ENCODE data around the gene RCAN3.
"Not testable (repeated sequence)": the region's sequence is repeated elsewhere in the genome, so short reads cannot be mapped to it uniquely, and the experiment has no call there.

The RCAN3 gene

GRCh38 chr1:24486331-24487065 is 16.1 kb upstream of the RCAN3 start:
- DNase-seq (ENCODE audit: low spot score) = no peak

- DNase-seq (ENCODE audit: low spot score) = no peak
Measured at GRCh38 chr1:24487455-24487854, 15.2 kb upstream of the RCAN3 start.

- DNase-seq (ENCODE audit: low spot score) = not testable (repeated sequence)
Measured at GRCh38 chr1:24488159-24488558, 14.5 kb upstream of the RCAN3 start.

- DNase-seq (ENCODE audit: low spot score) = no peak
Measured at GRCh38 chr1:24489674-24490073, 13.0 kb upstream of the RCAN3 start.

- no peak for DNase-seq (ENCODE audit: low spot score)
Measured at GRCh38 chr1:24490101-24490781, 12.4 kb upstream of the RCAN3 start.

GRCh38 chr1:24491577-24492360 is 10.9 kb upstream of the RCAN3 start:
- no peak for DNase-seq (ENCODE audit: low spot score)

- DNase-seq (ENCODE audit: low spot score) = not testable (repeated sequence)
Measured at GRCh38 chr1:24492935-24493334, 9.7 kb upstream of the RCAN3 start.

- no peak for DNase-seq (ENCODE audit: low spot score)
Measured at GRCh38 chr1:24493785-24494184, 8.9 kb upstream of the RCAN3 start.

GRCh38 chr1:24498589-24498988 is 4.0 kb upstream of the RCAN3 start:
- no peak for DNase-seq (ENCODE audit: low spot score)

- DNase-seq (ENCODE audit: low spot score) = no peak
Measured at GRCh38 chr1:24500448-24501048, 2.1 kb upstream of the RCAN3 start.

GRCh38 chr1:24501371-24502064 is 1.1 kb upstream of the RCAN3 start:
- DNase-seq (ENCODE audit: low spot score) = no peak

GRCh38 chr1:24502065-24502708 is 449 bp upstream of the RCAN3 start:
- DNase-seq (ENCODE audit: low spot score) = peak; percentile 69

- peak; percentile 34 for DNase-seq (ENCODE audit: low spot score)
Measured at GRCh38 chr1:24503059-24503751, 569 bp downstream of the RCAN3 start.

- DNase-seq (ENCODE audit: low spot score) = no peak
Measured at GRCh38 chr1:24503870-24504523, 1.4 kb downstream of the RCAN3 start.

- DNase-seq (ENCODE audit: low spot score) = no peak
Measured at GRCh38 chr1:24504560-24504959, 1.9 kb downstream of the RCAN3 start.

GRCh38 chr1:24505816-24506215 is 3.2 kb downstream of the RCAN3 start:
- DNase-seq (ENCODE audit: low spot score) = no peak

GRCh38 chr1:24506691-24507381 is 4.2 kb downstream of the RCAN3 start:
- no peak for DNase-seq (ENCODE audit: low spot score)

- no peak for DNase-seq (ENCODE audit: low spot score)
Measured at GRCh38 chr1:24507405-24507804, 4.8 kb downstream of the RCAN3 start.

GRCh38 chr1:24508911-24509310 is 6.3 kb downstream of the RCAN3 start:
- DNase-seq (ENCODE audit: low spot score) = no peak

- no peak for DNase-seq (ENCODE audit: low spot score)
Measured at GRCh38 chr1:24513706-24514105, 11.1 kb downstream of the RCAN3 start.
